ENCODE data around the gene C1orf174.

C1orf174 gene

GRCh38 chr1:3876716-3877115 lies 23.4 kb downstream of the C1orf174 start:
- DNase-seq (ENCODE audit: low read depth in 2 of 3, low spot score in 1 of 3) = no peak

- DNase-seq (ENCODE audit: low read depth in 2 of 3, low spot score in 1 of 3) = no peak
Observed at GRCh38 chr1:3874736-3875135, 25.3 kb downstream of the C1orf174 start.

- DNase-seq (ENCODE audit: low read depth in 2 of 3, low spot score in 1 of 3) = no peak
Observed at GRCh38 chr1:3872546-3872945, 27.5 kb downstream of the C1orf174 start.

- DNase-seq (ENCODE audit: low read depth in 2 of 3, low spot score in 1 of 3) = no peak
Observed at GRCh38 chr1:3871451-3871805, 28.6 kb downstream of the C1orf174 start.

GRCh38 chr1:3869751-3870301 lies 30.2 kb downstream of the C1orf174 start:
- no peak for DNase-seq (ENCODE audit: low read depth in 2 of 3, low spot score in 1 of 3)

- DNase-seq (ENCODE audit: low read depth in 2 of 3, low spot score in 1 of 3) = no peak
Observed at GRCh38 chr1:3868464-3869006, 31.5 kb downstream of the C1orf174 start.

GRCh38 chr1:3865606-3866160 lies 34.4 kb downstream of the C1orf174 start:
- no peak for DNase-seq (ENCODE audit: low read depth in 2 of 3, low spot score in 1 of 3)

- DNase-seq (ENCODE audit: low read depth in 2 of 3, low spot score in 1 of 3) = no peak
Observed at GRCh38 chr1:3864884-3865283, 35.2 kb downstream of the C1orf174 start.

GRCh38 chr1:3863231-3863935 lies 36.7 kb downstream of the C1orf174 start:
- DNase-seq (ENCODE audit: low read depth in 2 of 3, low spot score in 1 of 3) = no peak

GRCh38 chr1:3858231-3858981 lies 41.7 kb downstream of the C1orf174 start:
- no peak for DNase-seq (ENCODE audit: low read depth in 2 of 3, low spot score in 1 of 3)

- no peak for DNase-seq (ENCODE audit: low read depth in 2 of 3, low spot score in 1 of 3)
Observed at GRCh38 chr1:3857791-3858129, 42.3 kb downstream of the C1orf174 start.

GRCh38 chr1:3856923-3857790 lies 42.9 kb downstream of the C1orf174 start, which contains the start of the genes CEP104 and DFFB:
CEP104 (minus strand) TSS chr1:3857211; CDS start chr1:3852407, 4,804 bp downstream.
DFFB (plus strand) TSS chr1:3857476; CDS start chr1:3857604, 128 bp downstream.
- peak; percentile 88 to 94 (median 89) for DNase-seq (ENCODE audit: low read depth in 2 of 3, low spot score in 1 of 3)

GRCh38 chr1:3852711-3853485 lies 47.2 kb downstream of the C1orf174 start:
- no peak for DNase-seq (ENCODE audit: low read depth in 2 of 3, low spot score in 1 of 3)

- no peak for DNase-seq (ENCODE audit: low read depth in 2 of 3, low spot score in 1 of 3)
Observed at GRCh38 chr1:3852091-3852490, 48.0 kb downstream of the C1orf174 start.

GRCh38 chr1:3851292-3851691 lies 48.8 kb downstream of the C1orf174 start:
- DNase-seq (ENCODE audit: low read depth in 2 of 3, low spot score in 1 of 3) = no peak

- DNase-seq (ENCODE audit: low read depth in 2 of 3, low spot score in 1 of 3) = no peak
Observed at GRCh38 chr1:3850857-3851256, 49.2 kb downstream of the C1orf174 start.

GRCh38 chr1:3847081-3847480 lies 53.0 kb downstream of the C1orf174 start:
- no peak for DNase-seq (ENCODE audit: low read depth in 2 of 3, low spot score in 1 of 3)

- no peak for DNase-seq (ENCODE audit: low read depth in 2 of 3, low spot score in 1 of 3)
Observed at GRCh38 chr1:3846541-3846940, 53.5 kb downstream of the C1orf174 start.

GRCh38 chr1:3842912-3843311 lies 57.2 kb downstream of the C1orf174 start:
- no peak for DNase-seq (ENCODE audit: low read depth in 2 of 3, low spot score in 1 of 3)

GRCh38 chr1:3841491-3841890 lies 58.6 kb downstream of the C1orf174 start:
- no peak for DNase-seq (ENCODE audit: low read depth in 2 of 3, low spot score in 1 of 3)

Measured in stimulated activated CD4-positive, alpha-beta T cell treated with anti-CD3 and anti-CD28 coated beads, Interleukin-12 subunit alpha, Interleukin-12 subunit beta, amount 100 ng/mL, for 48 hours (primary cell).